HG03575 (cell line): Measurements from ENCODE around the gene FZD4.
A peak's percentile ranks its signal among the peaks of the same experiment; 100 is the strongest.
"Not testable (repeated sequence)": the region's sequence is repeated elsewhere in the genome, so short reads cannot be mapped to it uniquely, and the experiment has no call there.

Experiments
- ATAC-seq: cut with Tn5 transposase; IDR thresholded peaks from one replicate; pipeline ENCODE4 v1.9.1; 2021; ENCODE audit not compliant: unreplicated experiment, insufficient number of reproducible peaks, low FRiP score; ENCODE audit errors: extremely low read depth

FZD4 gene

GRCh38 chr11:86941077-86941870 is 13.9 kb downstream of the FZD4 start:
- no peak for ATAC-seq

- ATAC-seq: no peak
Observed at GRCh38 chr11:86940122-86940777, 14.9 kb downstream of the FZD4 start.

- ATAC-seq: peak; percentile 66
Observed at GRCh38 chr11:86938900-86939880, 16.0 kb downstream of the FZD4 start.

- no peak for ATAC-seq
Observed at GRCh38 chr11:86938203-86938899, 16.8 kb downstream of the FZD4 start.

- not testable (repeated sequence) for ATAC-seq
Observed at GRCh38 chr11:86937193-86937806, 17.9 kb downstream of the FZD4 start.

- no peak for ATAC-seq
Observed at GRCh38 chr11:86934926-86935579, 20.1 kb downstream of the FZD4 start.

GRCh38 chr11:86934582-86934900 is 20.7 kb downstream of the FZD4 start:
- no peak for ATAC-seq

- ATAC-seq: no peak
Observed at GRCh38 chr11:86933891-86934581, 21.2 kb downstream of the FZD4 start.

GRCh38 chr11:86932924-86933875 is 22.0 kb downstream of the FZD4 start:
- ATAC-seq: no peak

GRCh38 chr11:86932259-86932585 is 23.0 kb downstream of the FZD4 start:
- ATAC-seq: no peak

- no peak for ATAC-seq
Observed at GRCh38 chr11:86931548-86932258, 23.5 kb downstream of the FZD4 start.

- no peak for ATAC-seq
Observed at GRCh38 chr11:86930957-86931547, 24.1 kb downstream of the FZD4 start.

- no peak for ATAC-seq
Observed at GRCh38 chr11:86926975-86927374, 28.2 kb downstream of the FZD4 start.

GRCh38 chr11:86923999-86924766 is 31.0 kb downstream of the FZD4 start:
- ATAC-seq: no peak

- ATAC-seq: no peak
Observed at GRCh38 chr11:86922225-86922624, 33.0 kb downstream of the FZD4 start.
